CD4-positive, alpha-beta T cell treated with Interleukin-17A for 1 hour (primary cell): ENCODE measurements around the gene MFSD12.

Experiments used
- DNase-seq: peaks from one replicate; pipeline ENCODE4 v3.0.0-alpha.2; 2020

Gene MFSD12

GRCh38 chr19:3555653-3556422, 1.5 kb downstream of the MFSD12 start:
- no peak for DNase-seq

GRCh38 chr19:3554254-3555083, 2.9 kb downstream of the MFSD12 start:
- DNase-seq = peak; percentile 71

- DNase-seq = no peak
Measured at GRCh38 chr19:3551792-3552095, 5.6 kb downstream of the MFSD12 start.

- DNase-seq = no peak
Measured at GRCh38 chr19:3550947-3551791, 6.2 kb downstream of the MFSD12 start.

- no peak for DNase-seq
Measured at GRCh38 chr19:3549816-3550215, 7.6 kb downstream of the MFSD12 start.

- DNase-seq = no peak
Measured at GRCh38 chr19:3548606-3549005, 8.8 kb downstream of the MFSD12 start.

GRCh38 chr19:3547767-3548282, 9.6 kb downstream of the MFSD12 start:
- no peak for DNase-seq

GRCh38 chr19:3547301-3547731, 10.1 kb downstream of the MFSD12 start:
- peak; percentile 29 for DNase-seq

- no peak for DNase-seq
Measured at GRCh38 chr19:3546119-3546518, 11.3 kb downstream of the MFSD12 start.

GRCh38 chr19:3545669-3546034, 11.7 kb downstream of the MFSD12 start:
- no peak for DNase-seq

- peak; percentile 80 for DNase-seq
Measured at GRCh38 chr19:3544742-3545668, 12.4 kb downstream of the MFSD12 start.

- no peak for DNase-seq
Measured at GRCh38 chr19:3544058-3544376, 13.4 kb downstream of the MFSD12 start.

GRCh38 chr19:3543150-3544057, 14.0 kb downstream of the MFSD12 start:
- DNase-seq = no peak

- no peak for DNase-seq
Measured at GRCh38 chr19:3539756-3540118, 17.6 kb downstream of the MFSD12 start.

- DNase-seq = no peak
Measured at GRCh38 chr19:3538965-3539755, 18.2 kb downstream of the MFSD12 start, which contains the start of gene TEKTIP1. TEKTIP1 (plus strand) TSS chr19:3539174; CDS start chr19:3539178, 4 bp downstream.

GRCh38 chr19:3538258-3538929, 19.0 kb downstream of the MFSD12 start:
- DNase-seq = no peak

GRCh38 chr19:3537438-3538240, 19.7 kb downstream of the MFSD12 start:
- DNase-seq = no peak

- no peak for DNase-seq
Measured at GRCh38 chr19:3537101-3537437, 20.3 kb downstream of the MFSD12 start.
